HG03558 (cell line): ENCODE results near the gene ZNF101.
"Not testable (repeated sequence)": the region's sequence is repeated elsewhere in the genome, so short reads cannot be mapped to it uniquely, and the experiment has no call there.

Source experiments
- ATAC-seq: cut with Tn5 transposase; IDR thresholded peaks from one replicate; pipeline ENCODE4 v1.9.1; 2021; ENCODE audit warnings: moderate number of reproducible peaks; ENCODE audit not compliant: unreplicated experiment; ENCODE audit errors: extremely low read depth

ZNF101 gene

DNA sequence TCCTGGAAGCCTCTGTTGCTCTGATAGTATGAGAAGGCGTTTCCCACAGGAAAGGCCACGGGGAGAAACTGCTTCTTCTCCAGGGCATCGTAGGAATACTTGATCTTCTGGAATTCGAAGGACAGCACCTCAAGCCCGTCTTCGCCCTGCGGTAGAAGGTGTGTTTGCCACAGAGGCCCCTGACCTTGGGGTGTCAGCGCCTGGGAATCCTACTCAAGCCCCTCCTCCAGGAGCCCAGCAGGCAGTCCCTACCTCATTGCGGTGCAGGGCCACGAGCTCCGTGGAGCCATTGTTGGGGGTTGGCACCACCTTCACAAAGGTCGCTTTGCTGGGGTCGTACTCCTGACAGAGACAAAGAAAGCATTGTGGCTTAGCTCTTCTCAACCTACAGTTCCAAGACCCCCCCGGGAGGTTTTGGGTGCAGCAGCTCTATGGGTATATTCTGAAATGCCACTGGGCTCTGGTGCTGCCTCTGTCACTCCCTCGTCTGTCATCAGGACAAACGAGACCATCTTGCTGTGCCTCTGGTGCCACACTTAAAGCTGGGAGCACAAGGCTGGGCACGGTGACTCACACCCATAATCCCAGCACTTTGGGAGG lies 8.9 kb upstream of the ZNF101 start:
- ATAC-seq: no peak

DNA sequence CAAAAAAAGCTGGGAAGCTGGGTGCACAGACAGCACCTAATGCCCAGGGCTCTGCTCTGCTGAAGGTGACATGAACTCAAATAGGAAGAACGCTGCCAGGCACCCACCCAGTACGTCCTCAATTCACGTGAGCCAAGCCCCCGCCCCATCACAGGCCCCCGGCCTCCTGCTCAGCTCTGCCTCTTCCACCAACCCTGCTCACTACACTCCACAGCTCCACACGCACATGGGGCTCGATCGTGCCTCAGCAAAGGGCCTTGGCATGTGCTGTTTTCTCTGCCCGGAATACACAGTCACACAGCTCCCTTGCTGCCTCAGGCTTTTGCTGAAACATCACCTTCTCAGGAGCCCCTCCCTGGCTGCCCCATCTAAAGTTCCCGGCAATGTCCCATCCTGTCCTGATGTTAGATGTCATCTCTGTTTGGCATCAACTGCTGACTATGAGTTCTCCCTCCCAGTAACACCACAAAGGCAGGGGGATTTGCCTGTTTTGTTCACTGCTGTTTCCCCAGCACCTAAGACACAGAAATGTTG lies 7.4 kb upstream of the ZNF101 start:
- ATAC-seq: no peak

DNA sequence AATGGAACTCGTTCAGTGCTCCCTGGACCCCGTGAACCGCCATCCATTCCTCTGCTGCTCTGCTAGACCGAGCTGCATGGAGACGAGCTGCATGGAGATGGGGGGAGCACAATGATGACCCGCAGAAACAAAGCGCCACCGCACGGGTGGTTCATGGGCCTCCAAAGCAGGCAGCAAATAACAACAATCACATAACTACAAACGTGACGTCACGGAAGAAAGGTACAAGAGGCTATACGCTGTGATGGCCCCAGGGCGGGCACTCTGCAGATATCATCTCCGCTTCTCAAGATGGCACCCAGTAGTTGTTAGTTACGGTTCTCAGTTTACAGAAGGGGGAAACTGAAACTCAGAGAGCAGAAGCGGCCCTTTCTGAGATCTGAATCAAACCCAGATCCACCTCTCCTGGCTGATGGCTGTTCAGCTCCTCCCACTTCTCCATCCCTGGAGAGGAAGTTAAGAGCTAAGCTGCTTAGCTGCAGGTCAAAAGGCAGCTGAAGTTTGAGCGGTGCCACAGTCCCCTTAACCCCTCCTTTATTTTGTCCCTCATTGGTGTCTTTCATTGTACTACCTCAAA lies 6.9 kb upstream of the ZNF101 start:
- ATAC-seq: no peak

DNA sequence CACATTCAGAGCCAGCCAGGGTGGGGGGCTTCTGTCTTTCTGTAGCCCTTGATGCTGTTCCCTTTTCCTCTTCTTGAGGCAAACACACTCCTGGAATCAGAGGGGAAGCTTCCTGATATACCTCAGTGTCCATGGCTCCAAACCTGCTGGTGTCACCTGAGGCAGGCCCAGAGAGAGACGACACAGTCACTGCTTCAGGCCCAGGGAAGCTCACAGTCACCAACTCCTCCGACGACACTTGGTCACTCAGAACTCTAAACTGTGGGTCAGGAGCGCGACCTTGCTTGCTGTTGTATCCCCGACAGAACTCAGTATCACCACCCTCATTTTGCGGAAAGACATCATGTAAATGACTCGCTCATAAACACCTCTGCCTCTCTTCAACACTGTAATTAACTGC lies 6.3 kb upstream of the ZNF101 start:
- no peak for ATAC-seq

DNA sequence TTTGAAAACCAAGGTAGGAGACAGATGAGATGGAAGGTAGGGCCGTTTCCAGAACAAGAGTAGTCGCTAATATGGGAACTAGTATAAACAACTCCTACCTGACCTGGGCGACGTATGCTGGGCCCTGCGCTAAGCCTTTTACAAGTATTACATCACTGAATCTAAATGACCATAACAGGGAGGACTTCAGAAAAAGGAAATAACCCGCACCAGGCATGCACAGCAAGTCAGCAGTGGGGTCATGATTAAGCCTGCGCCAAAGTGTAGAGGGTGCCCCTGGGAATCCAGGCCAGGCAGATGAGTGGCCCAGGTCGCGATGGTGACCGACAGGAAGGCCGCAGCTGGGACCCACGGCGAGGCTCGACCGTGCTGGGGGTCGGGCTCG lies 5.8 kb upstream of the ZNF101 start:
- ATAC-seq: no peak

DNA sequence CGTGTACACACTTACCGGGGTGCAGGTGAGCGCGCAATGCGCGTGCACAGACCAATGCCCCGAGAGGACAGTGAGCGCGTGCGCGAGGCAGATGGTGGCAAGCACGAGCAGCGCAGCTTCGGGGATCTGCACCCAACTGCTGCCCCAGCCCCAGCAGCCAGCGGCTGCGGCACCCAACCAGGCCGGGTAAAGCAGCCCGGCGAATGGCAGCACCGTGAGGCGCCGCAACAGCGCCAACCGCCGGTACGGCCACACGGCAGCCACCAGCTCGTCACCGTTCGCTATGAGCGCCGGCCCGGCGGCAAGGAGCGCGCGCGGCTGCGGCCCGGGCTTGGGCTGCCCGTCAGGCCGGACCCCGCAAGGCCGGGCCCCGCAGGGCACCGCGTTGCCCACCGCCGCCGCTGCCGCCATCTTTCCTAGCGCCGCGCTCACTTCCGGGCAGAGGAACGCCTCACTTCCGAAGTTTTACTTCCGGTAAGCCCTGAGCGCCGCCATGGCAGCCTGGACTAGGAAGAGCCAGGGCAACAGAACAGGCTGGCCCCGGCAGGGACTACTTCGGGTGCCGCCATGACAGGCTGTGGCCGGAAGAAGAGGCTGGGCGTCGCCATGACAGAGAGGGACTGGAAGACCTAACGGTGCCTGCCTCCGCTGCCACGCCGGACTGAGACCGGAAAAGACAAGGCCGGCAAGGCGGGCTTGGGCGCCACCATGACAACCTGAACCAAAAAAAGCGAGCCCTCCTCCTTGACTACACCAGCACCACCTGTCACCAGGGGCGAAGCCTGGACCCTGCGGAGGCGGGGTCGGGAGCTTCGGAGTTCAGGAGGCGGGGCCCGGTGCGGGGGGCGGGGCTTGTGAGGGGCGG lies 5.2 kb upstream of the ZNF101 start, which contains the start of gene ATP13A1:
Gene ATP13A1 (minus strand): TSS at position 421 of the 865 bp plus-strand sequence. CDS start 10 bp downstream, at position 411.
- peak; percentile 44 for ATAC-seq

DNA sequence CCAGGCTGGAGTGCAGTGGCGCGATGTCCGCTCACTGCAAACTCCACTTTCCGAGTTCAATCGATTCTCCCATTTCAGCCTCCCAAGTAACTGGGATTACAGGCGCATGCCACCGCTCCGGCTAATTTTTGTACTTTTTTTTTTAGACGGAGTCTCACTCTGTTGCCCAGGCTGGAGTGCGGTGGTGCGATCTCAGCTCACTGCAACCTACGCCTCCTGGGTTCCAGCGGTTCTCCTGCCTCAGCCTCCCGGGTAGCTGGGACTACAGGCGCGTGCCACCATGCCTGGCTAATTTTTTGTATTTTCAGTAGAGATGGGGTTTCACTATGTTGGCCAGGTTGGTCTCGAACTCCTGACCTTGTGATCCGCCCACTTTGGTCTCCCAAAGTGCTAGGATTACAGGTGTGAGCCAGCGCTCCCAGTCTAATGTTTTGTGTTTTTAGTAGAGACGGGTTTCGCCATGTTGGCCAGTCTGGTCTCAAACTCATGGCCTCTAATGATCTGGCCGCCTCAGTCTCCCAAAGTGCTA lies 3.2 kb upstream of the ZNF101 start:
- ATAC-seq: not testable (repeated sequence)

DNA sequence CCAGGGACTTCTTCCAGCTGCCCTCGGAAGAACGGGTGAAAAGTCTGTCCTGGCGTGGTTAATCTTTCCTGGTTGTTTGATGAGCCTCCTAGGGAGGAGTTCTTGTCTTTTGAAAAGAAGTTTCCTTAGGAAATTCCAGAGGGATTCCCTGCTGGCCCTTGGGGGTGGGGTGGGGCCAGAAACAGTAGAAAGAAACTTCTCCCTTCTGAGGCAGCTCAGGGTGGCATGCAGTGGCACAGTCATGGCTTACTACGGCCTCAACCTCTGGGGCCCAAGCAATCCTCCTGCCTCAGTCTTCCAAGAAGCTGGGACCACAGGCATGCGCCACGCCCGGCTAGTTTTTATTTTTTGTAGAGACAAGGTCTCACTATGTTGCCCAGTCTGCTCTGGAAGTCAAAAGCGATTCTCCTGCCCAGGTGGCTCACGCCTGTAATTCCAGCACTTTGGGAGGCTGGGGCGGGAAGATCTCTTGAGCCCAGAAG lies 1.5 kb downstream of the ZNF101 start:
- no peak for ATAC-seq

DNA sequence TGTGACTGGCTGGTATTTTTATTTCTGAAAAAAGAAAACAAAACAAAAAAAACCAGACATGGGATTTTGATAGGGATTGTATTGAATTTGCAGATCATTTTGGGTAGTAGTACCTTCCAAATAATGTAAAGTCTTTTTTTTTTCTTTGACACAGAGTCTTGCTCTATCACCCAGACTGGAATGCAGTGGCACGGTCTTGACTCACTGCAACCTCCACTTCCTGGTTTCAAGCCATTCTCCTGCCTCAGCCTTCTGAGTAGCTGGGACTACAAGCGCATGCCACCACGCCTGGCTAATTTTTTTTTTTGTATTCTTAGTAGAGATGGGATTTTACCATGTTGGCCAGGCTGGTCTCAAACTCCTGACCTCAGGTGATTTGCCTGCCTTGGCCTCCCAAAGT lies 4.2 kb downstream of the ZNF101 start:
- ATAC-seq: no peak

DNA sequence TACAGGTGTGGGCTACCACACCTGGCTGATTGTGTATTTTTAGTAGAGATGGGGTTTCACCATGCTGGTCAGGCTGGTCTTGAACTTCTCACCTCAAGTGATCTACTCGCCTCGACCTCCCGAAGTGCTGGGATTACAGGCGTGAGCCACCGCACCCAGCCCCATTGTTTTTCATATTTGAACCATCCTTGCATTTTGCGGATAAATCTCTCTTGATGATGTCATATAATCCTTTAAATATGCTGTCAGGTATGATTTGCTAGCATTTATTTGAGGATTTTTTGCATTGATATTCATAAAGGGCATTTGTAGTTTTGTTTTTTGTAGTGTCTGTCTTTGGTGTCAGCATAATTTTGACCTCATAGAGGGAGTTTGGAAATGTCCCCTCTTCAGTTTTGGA lies 5.7 kb downstream of the ZNF101 start:
- ATAC-seq: no peak

DNA sequence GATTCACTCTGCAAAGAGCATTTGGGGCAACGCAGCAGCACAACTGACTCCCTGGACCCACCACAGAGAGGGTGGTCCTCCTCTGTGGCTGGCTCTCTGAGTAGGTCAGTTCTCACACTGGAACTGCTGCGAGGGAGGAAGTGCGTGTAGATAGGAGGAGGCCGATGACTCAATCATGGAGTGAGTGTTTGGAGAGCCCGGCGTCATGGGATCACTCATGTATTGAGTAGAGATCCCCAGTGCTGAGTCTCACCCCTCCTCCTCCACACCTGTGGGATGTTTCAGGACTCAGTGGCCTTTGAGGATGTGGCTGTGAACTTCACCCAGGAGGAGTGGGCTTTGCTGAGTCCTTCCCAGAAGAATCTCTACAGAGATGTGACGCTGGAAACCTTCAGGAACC lies 8.9 kb downstream of the ZNF101 start:
- no peak for ATAC-seq

DNA sequence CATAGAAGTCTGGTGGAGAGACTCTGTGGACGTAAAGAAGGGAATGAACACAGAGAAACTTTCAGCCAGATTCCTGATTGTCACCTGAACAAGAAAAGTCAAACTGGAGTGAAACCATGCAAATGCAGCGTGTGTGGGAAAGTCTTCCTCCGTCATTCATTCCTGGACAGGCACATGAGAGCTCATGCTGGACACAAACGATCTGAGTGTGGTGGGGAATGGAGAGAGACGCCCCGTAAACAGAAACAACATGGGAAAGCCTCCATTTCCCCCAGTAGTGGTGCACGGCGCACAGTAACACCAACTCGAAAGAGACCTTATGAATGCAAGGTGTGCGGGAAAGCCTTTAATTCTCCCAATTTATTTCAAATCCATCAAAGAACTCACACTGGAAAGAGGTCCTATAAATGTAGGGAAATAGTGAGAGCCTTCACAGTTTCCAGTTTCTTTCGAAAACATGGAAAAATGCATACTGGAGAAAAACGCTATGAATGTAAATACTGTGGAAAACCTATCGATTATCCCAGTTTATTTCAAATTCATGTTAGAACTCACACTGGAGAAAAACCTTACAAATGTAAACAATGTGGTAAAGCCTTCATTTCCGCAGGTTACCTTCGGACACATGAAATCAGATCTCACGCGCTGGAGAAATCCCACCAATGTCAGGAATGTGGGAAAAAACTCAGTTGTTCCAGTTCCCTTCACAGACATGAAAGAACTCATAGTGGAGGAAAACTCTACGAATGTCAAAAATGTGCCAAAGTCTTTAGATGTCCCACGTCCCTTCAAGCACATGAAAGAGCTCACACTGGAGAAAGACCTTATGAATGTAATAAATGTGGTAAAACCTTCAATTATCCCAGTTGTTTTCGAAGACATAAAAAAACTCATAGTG lies 10.8 kb downstream of the ZNF101 start:
- no peak for ATAC-seq

DNA sequence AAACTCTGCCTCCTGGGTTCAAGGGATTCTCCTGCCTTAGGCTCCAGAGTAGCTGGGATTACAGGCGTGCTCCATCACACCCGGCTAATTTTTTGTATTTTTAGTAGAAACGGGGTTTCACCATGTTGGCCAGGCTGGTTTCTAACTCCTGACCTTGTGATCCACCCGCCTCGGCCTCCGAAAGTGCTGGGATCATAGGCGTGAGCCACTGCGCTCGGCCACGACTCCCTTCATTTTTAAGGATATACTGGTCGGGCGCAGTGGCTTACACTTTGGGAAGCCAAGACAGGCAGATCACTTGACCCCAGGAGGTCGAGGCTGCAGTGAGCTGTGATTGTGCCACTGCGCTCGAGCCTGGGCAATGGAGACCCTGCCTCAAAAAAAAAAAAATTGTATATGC lies 17.5 kb downstream of the ZNF101 start:
- not testable (repeated sequence) for ATAC-seq

DNA sequence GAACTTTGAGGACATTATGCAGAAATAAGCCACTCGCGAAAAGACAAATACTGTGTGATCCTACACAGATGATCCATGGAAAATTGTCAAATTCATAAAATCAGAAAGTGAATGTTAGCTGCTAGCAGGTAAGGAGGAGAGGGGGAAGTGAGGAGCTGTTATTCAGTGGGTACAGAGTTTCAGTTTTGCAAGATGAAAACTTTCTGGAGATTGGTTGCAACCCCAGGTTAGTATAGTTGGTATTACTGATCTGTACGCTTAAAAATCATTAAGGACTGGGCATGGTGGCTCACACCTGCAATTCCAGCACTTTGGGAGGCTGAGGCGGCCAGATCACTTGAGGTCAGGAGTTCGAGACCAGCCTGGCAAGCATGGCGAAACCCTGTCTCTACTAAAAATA lies 17.9 kb downstream of the ZNF101 start:
- ATAC-seq: no peak

DNA sequence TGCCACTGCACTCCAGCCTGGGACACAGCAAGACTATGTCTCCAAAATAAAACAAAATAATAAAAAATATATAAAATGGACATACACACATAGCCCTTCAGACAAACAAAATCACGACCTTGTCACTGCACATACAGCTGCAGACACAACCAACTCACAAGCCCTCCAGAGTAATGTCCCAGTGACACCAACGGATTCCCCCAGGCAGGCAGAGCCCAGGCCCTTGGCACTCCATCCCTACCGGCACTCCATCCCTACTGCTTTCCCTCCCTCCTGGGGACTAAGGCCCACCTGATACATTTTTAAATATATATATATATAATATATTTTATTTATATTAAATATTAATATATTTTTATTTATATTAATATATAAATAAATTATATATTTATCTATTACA lies 18.5 kb downstream of the ZNF101 start:
- ATAC-seq: no peak

DNA sequence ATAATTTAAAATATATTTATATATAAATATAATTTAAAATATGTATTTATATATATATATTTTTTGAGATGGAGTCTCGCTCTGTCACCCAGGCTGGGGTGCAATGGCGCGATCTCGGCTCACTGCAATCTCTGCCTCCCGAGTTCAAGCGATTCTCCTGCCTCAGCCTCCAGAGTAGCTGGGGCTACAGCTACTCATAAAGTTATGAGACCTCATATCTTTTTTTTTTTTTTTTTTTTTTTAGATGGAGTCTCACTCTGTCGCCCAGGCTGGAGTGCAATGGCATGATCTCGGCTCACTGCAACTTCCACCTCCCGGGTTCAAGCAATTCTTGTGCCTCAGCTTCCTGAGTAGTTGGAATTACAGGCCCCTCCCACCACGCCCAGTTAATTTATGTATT lies 20.4 kb downstream of the ZNF101 start:
- ATAC-seq: not testable (repeated sequence)

DNA sequence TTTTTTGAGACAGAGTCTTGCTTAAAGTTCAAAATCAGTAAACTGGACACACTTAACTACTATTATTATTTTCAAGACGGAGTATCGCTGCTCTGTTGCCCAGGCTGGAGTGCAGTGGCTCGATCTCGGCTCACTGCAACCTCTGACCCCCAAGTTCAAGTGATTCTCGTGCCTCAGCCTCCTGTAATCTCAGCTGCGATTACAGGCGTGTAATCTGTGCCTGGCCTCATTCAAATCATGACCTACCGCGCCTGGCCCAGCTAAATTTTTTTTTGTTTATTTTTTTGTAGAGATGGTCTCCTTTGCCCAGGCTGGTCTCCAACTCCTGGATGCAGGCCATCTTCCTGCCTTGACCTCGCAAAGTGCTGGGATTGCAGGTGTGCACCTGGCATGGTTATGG lies 23.0 kb downstream of the ZNF101 start:
- ATAC-seq: no peak

DNA sequence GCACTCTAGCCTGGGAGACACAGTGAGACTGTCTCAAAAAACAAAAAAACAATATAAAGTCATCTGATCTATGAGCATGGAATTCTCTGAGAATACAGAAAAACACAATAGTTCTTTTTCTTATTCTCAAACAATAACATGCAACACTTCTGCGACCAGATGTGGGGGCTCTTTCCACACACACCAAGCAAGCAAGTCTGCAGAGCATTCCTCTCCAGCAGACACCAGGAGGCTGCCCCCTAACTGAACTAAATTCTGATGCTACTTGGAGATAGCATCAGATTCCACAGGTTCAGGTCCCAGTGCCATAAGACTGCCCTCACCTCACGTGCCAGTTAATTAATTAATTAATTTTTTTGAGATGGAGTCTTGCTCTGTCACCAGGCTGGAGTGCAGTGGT lies 27.7 kb downstream of the ZNF101 start:
- no peak for ATAC-seq

DNA sequence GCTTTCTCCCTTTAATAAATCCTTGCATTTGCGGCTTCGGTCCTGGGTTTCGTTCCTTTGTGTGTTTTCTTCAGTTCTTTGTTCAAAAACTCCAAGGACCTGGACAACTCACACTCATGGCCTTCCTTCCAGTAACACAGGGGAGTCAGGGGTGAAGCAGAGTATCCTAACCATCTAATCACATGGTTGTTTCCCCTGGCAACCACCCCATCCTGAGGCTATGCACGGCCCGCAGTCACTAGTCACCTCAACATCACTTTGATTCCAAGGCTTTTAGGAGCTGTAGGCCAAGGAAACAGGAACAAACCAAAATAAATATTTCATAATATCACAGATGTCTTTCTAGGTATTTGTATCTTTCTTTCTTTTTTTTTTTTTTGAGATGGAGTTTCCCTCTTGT lies 28.9 kb downstream of the ZNF101 start:
- ATAC-seq: no peak

DNA sequence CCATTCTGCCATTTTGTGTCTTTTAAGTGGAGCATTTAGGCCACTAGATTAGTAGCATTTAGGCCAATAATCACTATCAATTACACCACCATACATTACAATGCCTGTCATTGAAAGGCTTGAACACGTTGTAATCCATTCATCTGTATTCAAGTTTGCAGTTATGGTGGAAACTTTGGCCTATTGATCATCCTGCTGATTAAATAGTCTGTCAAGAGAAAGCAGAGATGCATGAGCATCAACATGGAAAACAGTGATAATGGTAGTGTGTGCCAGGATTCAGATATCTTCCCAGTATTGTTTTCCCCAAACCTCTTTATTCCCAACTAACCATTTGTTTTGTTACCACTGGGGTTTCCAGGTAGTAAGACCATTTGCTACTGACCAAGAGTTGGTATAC lies 31.9 kb downstream of the ZNF101 start:
- not testable (repeated sequence) for ATAC-seq
